22Rv1 (cell line): ENCODE measurements around the gene PARD3.

Experiments used
- H3K27ac ChIP-seq: fragments of 450-650 bp; 2 replicates; pipeline ENCODE4 v1.5.1; 2017
- ZFX ChIP-seq: fragments of 450-650 bp; IDR thresholded peaks from 2 replicates; pipeline ENCODE4 v1.6.1; 2017; ENCODE audit warnings: antibody characterized with exemption, borderline replicate concordance
- TF ChIP-seq, protein P1 (sequence below): fragments of 450-650 bp; IDR thresholded peaks from 2 replicates; pipeline ENCODE4 v1.5.1; 2017; ENCODE audit warnings: mild to moderate bottlenecking

PARD3 gene

DNA sequence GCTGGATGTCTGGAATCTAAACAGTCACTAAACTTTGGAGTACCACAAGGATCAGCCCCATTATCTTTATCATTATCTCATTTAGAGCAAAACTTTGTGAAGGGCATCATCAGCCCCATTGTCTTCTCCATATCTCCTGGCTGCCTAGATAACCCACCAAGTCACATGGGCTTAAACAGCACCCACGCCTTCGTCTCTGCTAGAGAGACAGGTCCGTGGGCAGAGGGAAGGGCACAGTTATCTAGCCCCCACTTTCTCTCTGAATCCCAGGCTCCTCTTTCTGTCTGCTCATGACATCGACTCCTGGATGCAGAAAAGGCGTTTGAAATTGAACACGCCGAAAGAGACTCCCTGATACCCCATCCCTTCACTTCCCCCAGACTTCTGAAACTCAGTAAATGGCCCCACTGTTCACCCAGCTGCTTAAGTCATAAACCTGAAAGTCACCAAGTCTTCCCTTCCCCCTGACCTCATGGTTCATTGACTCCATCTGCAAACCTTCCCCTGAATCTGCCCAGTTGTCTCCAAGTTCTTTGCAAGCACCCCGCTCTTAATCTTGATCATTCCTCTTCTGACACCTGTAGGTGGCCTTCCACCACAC lies 20.9 kb upstream of the PARD3 start:
- no peak overlapping the region for H3K27ac ChIP-seq
- TF ChIP-seq ZFX = no peak

- no peak overlapping the region for H3K27ac ChIP-seq
- TF ChIP-seq ZFX = no peak
- TF ChIP-seq, protein P1, sequence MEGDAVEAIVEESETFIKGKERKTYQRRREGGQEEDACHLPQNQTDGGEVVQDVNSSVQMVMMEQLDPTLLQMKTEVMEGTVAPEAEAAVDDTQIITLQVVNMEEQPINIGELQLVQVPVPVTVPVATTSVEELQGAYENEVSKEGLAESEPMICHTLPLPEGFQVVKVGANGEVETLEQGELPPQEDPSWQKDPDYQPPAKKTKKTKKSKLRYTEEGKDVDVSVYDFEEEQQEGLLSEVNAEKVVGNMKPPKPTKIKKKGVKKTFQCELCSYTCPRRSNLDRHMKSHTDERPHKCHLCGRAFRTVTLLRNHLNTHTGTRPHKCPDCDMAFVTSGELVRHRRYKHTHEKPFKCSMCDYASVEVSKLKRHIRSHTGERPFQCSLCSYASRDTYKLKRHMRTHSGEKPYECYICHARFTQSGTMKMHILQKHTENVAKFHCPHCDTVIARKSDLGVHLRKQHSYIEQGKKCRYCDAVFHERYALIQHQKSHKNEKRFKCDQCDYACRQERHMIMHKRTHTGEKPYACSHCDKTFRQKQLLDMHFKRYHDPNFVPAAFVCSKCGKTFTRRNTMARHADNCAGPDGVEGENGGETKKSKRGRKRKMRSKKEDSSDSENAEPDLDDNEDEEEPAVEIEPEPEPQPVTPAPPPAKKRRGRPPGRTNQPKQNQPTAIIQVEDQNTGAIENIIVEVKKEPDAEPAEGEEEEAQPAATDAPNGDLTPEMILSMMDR = no peak
Measured at GRCh38 chr10:34834274-34834673, 19.2 kb upstream of the PARD3 start.

GRCh38 chr10:34830217-34830822 lies 15.2 kb upstream of the PARD3 start:
- TF ChIP-seq, protein P1 = no peak
- TF ChIP-seq ZFX = no peak
- H3K27ac ChIP-seq = no peak overlapping the region

DNA sequence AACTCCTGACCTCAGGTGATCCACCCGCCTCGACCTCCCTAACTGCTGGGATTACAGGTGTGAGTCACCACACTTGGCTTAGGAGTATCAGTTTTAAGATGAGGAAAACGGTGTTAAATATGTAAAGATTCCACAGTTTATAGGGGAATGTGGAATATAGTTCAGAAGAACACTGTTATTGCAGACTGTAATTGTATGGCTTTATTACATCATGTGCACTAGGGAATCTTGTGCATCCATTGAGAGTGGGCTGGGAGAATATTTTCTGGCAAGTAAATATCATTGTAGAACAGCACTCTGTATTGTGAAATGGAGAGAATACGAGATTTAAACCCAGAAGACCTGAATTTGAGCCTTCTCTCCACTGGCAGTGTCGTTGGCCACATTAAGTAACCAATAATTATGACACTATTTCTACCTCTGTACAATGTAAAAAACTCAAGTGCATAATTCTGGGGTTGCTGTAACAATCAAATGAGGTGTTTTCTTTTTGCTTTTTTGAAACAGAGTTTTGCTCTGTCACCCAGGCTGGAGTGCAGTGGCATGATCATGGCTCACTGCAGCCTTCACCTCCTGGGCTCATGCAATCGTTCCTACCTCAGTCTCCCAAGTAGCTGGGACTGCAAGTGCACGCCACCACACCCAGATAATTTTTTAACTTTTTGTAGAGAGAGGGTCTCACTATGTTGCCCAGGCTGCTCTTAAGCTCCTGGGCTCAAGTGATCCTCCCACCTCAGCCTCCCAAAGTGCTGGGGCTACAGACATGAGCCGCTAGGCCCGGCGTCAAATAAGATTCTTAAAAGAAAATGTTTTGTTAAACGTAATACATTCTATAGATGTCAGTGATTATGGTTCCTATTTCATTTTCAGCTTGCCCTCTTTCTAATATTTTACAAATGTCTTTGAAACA lies 12.0 kb upstream of the PARD3 start:
- H3K27ac ChIP-seq = no peak overlapping the region
- TF ChIP-seq ZFX = no peak
- TF ChIP-seq, protein P1 = no peak

GRCh38 chr10:34826221-34826620 lies 11.1 kb upstream of the PARD3 start:
- TF ChIP-seq, protein P1 = no peak
- TF ChIP-seq ZFX = no peak
- no peak overlapping the region for H3K27ac ChIP-seq

DNA sequence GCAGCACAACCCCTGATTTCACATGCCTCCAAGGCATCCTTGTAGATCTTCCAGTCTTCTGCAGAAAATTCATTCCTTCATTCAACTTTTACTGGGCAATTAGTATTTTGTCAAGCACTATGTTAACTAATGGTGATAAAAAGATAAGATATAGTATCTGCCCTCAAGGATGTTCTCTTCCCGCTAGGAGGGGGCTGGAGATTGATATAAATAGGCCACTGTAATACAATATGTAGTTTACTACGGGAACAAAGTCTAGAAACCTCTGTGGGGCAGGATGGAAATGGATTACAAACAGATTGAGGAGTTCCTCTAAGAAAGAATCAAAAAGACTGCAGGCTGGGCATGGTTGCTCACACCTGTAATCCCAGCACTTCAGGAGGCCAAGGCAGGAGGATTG lies 10.3 kb upstream of the PARD3 start:
- no peak overlapping the region for H3K27ac ChIP-seq
- TF ChIP-seq, protein P1 = no peak
- TF ChIP-seq ZFX = no peak

DNA sequence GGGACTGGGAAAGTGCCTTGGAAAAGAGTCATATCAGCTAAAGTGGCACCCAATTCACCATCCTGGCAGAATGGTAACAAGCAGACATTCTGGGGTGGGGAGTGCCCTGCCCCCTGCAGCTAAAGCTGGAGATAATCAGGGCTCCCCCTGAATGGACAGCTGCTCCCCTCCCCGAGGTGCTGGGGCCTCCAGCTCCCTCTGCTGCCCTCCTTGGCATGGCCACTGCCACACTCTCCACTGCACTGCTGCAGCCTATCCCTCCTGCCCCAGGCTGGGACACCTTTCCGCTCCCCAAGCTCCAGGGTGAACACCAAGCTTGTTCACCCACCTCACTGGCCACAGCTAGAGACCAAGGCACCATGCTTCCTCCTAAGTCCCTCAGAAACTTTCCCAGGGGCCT lies 9.8 kb upstream of the PARD3 start:
- H3K27ac ChIP-seq = no peak overlapping the region
- TF ChIP-seq, protein P1 = no peak
- no peak for TF ChIP-seq ZFX
